ENCODE data around the gene FBN3.

The FBN3 gene

GRCh38 chr19:8128551-8128950 is 20.8 kb downstream of the FBN3 start:
- POLR2A ChIA-PET, result no interaction called here
- Histone ChIP-seq H3K36me3 (ENCODE audit: control insufficient read depth in 2 of 2, insufficient read depth in 1 of 2, low read length in 2 of 2) (peaks cover 0 to 3% of the 10 kb centered on the region in 2 experiments; a peak in 1 of 3 replicates), H3K4me1 (ENCODE audit: control insufficient read depth, insufficient read depth, low read length) (peaks cover 2% of the 10 kb centered on the region; the same call in 1 of the 2 replicates), H3K9me3 (ENCODE audit: control insufficient read depth, insufficient read depth, low read depth, low read length) (no peaks in the 10 kb centered on the region), H3K4me3 (ENCODE audit: low read depth, low read length) (no peak overlapping the region), H3K27ac (ENCODE audit: extremely low read depth, low read depth, low read length) (no peak overlapping the region)
- TF ChIP-seq BCL6B (tag by site-specific recombination; IDR thresholded peaks at IDR 0.05) (no peak), ZEB2 (tag by site-specific recombination; IDR thresholded peaks at IDR 0.05) (no peak), YY1 (tag by site-specific recombination; IDR thresholded peaks at IDR 0.05) (no peak), ZNF248 (tag by site-specific recombination; IDR thresholded peaks at IDR 0.05) (no peak), CTCF (tag by site-specific recombination; IDR thresholded peaks at IDR 0.05) (no peak), ZFP3 (tag by site-specific recombination; IDR thresholded peaks at IDR 0.05; ENCODE audit: low read depth) (no peak), ZNF404 (tag by site-specific recombination; IDR thresholded peaks at IDR 0.05) (no peak), ZBTB20 (tag by site-specific recombination; IDR thresholded peaks at IDR 0.05) (no peak), ZNF521 (tag by site-specific recombination; IDR thresholded peaks at IDR 0.05) (no peak), ATF2 (tag by site-specific recombination; IDR thresholded peaks at IDR 0.05; ENCODE audit: low read depth) (no peak)
- CTCF ChIA-PET, result interaction anchor here (0.6 kb wide), 1 partner anchor 204 kb away, joined by 6 read pairs; no protein-coding TSS in a partner anchor

GRCh38 chr19:8127311-8127710 is 22.1 kb downstream of the FBN3 start:
- no peak overlapping the region for H3K27ac ChIP-seq (ENCODE audit: extremely low read depth, low read depth, low read length)
- H3K9me3 ChIP-seq (ENCODE audit: control insufficient read depth, insufficient read depth, low read depth, low read length), result no peaks in the 10 kb centered on the region
- H3K4me1 ChIP-seq (ENCODE audit: control insufficient read depth, insufficient read depth, low read length), result peaks cover 2% of the 10 kb centered on the region; the same call in 1 of the 2 replicates
- TF ChIP-seq PRDM1 (tag by site-specific recombination; IDR thresholded peaks at IDR 0.05), result 0 out of 2 replicates have a peak, but pooled peaks have one; percentile 6
- TF ChIP-seq IKZF3 (tag by site-specific recombination; IDR thresholded peaks at IDR 0.05), result 0 out of 2 replicates have a peak, but pooled peaks have one; percentile 33
- TF ChIP-seq SP7 (tag by site-specific recombination; IDR thresholded peaks at IDR 0.05), result peak; percentile 49; the same call in 1 of the 2 replicates
- no peak for TF ChIP-seq ZSCAN23 (tag by site-specific recombination; IDR thresholded peaks at IDR 0.05)
- TF ChIP-seq ZIC2 (tag by site-specific recombination; IDR thresholded peaks at IDR 0.05), result peak; percentile 78
- TF ChIP-seq SCRT1 (tag by site-specific recombination; IDR thresholded peaks at IDR 0.05; ENCODE audit: borderline replicate concordance), result peak; percentile 67; the same call in 1 of the 2 replicates
- TF ChIP-seq ZNF416 (tag by site-specific recombination; IDR thresholded peaks at IDR 0.05), result no peak
- TF ChIP-seq SCRT2 (tag by site-specific recombination; IDR thresholded peaks at IDR 0.05), result peak; percentile 92
- TF ChIP-seq ZNF664 (tag by site-specific recombination; IDR thresholded peaks at IDR 0.05), result no peak
- no peak for TF ChIP-seq ZNF791 (tag by site-specific recombination; IDR thresholded peaks at IDR 0.05)
- no peak for TF ChIP-seq SP3 (tag by site-specific recombination; IDR thresholded peaks at IDR 0.05)
- peak; percentile 35; the same call in 1 of the 2 replicates for TF ChIP-seq ZBTB8A (tag by site-specific recombination; IDR thresholded peaks at IDR 0.05)
- TF ChIP-seq ZNF335 (tag by site-specific recombination; conservative IDR thresholded peaks at IDR 0.05), result 0 out of 2 replicates have a peak, but pooled peaks have one; percentile 18
- POLR2A ChIA-PET, result no interaction called here
- CTCF ChIA-PET, result no interaction called here
- H3K36me3 ChIP-seq (ENCODE audit: control insufficient read depth in 2 of 2, insufficient read depth in 1 of 2, low read length in 2 of 2), result peaks cover 0 to 3% of the 10 kb centered on the region in 2 experiments; a peak in 1 of 3 replicates
- no peak overlapping the region for H3K4me3 ChIP-seq (ENCODE audit: low read depth, low read length)

All from HEK293 (cell line).